Measurements from ENCODE around the gene AK2. TPM values are rescaled to one million over a fixed set of nuclear protein-coding genes. Genes with fewer than 3 reads are reported as not detected.

AK2 gene
- total RNA-seq, 1 donor from 2014 or later, result 118 TPM

GRCh38 chr1:33045814-33046213 is 9.1 kb upstream of the AK2 start:
- Histone ChIP-seq H3K4me3 (no peak overlapping the region), H3K9me3 (no peaks in the 10 kb centered on the region), H3K4me1 (no peaks in the 10 kb centered on the region), H3K27me3 (no peaks in the 10 kb centered on the region), H3K27ac (no peak overlapping the region), H3K36me3 (no peaks in the 10 kb centered on the region)
- no peak for DNase-seq (ENCODE audit: extremely low spot score in 2 of 2)
- TF ChIP-seq POLR2A (IDR thresholded peaks at IDR 0.05) (no peak), POLR2AphosphoS5 (IDR thresholded peaks at IDR 0.05; ENCODE audit: insufficient read depth in 1 of 2, low read depth in 1 of 2) (no peak), CTCF (IDR thresholded peaks at IDR 0.05) (no peak)
- intact Hi-C loops (cut with DNase I), result loop anchor here (10.0 kb wide), 1 partner anchor 111 kb away; no protein-coding TSS in a partner anchor

- intact Hi-C loops (cut with DNase I), result loop anchor here (10.0 kb wide), 1 partner anchor 110 kb away; no protein-coding TSS in a partner anchor
These were observed 8.6 kb upstream of the AK2 start for GRCh38 chr1:33045246-33045645.

GRCh38 chr1:33043267-33044092 is 6.8 kb upstream of the AK2 start:
- no peaks in the 10 kb centered on the region for H3K4me1 ChIP-seq
- no peaks in the 10 kb centered on the region for H3K9me3 ChIP-seq
- H3K27ac ChIP-seq, result no peak overlapping the region
- no peak overlapping the region for H3K4me3 ChIP-seq
- no peaks in the 10 kb centered on the region for H3K36me3 ChIP-seq
- no peak for TF ChIP-seq POLR2AphosphoS5 (IDR thresholded peaks at IDR 0.05; ENCODE audit: insufficient read depth in 1 of 2, low read depth in 1 of 2)
- TF ChIP-seq POLR2A (IDR thresholded peaks at IDR 0.05), result no peak
- intact Hi-C loops (cut with DNase I), result loop anchor here (10.0 kb wide), 1 partner anchor 109 kb away; no protein-coding TSS in a partner anchor
- H3K27me3 ChIP-seq, result no peaks in the 10 kb centered on the region
- no peak for DNase-seq (ENCODE audit: extremely low spot score in 2 of 2)

More at GRCh38 chr1:33045246-33045645, 8.6 kb upstream of the AK2 start:
- Histone ChIP-seq H3K9me3 (no peaks in the 10 kb centered on the region), H3K36me3 (no peaks in the 10 kb centered on the region), H3K4me3 (no peak overlapping the region), H3K4me1 (no peaks in the 10 kb centered on the region), H3K27me3 (no peaks in the 10 kb centered on the region), H3K27ac (no peak overlapping the region)
- TF ChIP-seq CTCF (IDR thresholded peaks at IDR 0.05) (no peak), POLR2AphosphoS5 (IDR thresholded peaks at IDR 0.05; ENCODE audit: insufficient read depth in 1 of 2, low read depth in 1 of 2) (no peak), POLR2A (IDR thresholded peaks at IDR 0.05) (no peak)
- no peak for DNase-seq (ENCODE audit: extremely low spot score in 2 of 2)

GRCh38 chr1:33042831-33043230 is 6.1 kb upstream of the AK2 start:
- no peak overlapping the region for H3K27ac ChIP-seq
- DNase-seq (ENCODE audit: extremely low spot score in 2 of 2), result no peak
- H3K4me1 ChIP-seq, result no peaks in the 10 kb centered on the region
- no peaks in the 10 kb centered on the region for H3K36me3 ChIP-seq
- no peak for TF ChIP-seq POLR2A (IDR thresholded peaks at IDR 0.05)
- TF ChIP-seq POLR2AphosphoS5 (IDR thresholded peaks at IDR 0.05; ENCODE audit: insufficient read depth in 1 of 2, low read depth in 1 of 2), result no peak
- no peak for TF ChIP-seq CTCF (IDR thresholded peaks at IDR 0.05)
- intact Hi-C loops (cut with DNase I), result loop anchor here (10.0 kb wide), 1 partner anchor 108 kb away; no protein-coding TSS in a partner anchor
- H3K9me3 ChIP-seq, result no peaks in the 10 kb centered on the region
- H3K27me3 ChIP-seq, result no peaks in the 10 kb centered on the region
- no peak overlapping the region for H3K4me3 ChIP-seq

GRCh38 chr1:33041026-33041425 is 4.3 kb upstream of the AK2 start:
- DNase-seq (ENCODE audit: extremely low spot score in 2 of 2), result no peak
- no peak overlapping the region for H3K4me3 ChIP-seq
- no peak overlapping the region for H3K27ac ChIP-seq
- H3K9me3 ChIP-seq, result no peaks in the 10 kb centered on the region
- TF ChIP-seq POLR2AphosphoS5 (IDR thresholded peaks at IDR 0.05; ENCODE audit: insufficient read depth in 1 of 2, low read depth in 1 of 2) (no peak), POLR2A (IDR thresholded peaks at IDR 0.05) (no peak), CTCF (IDR thresholded peaks at IDR 0.05) (no peak)
- H3K4me1 ChIP-seq, result peaks cover 4% of the 10 kb centered on the region
- no peaks in the 10 kb centered on the region for H3K36me3 ChIP-seq
- H3K27me3 ChIP-seq, result no peaks in the 10 kb centered on the region
- intact Hi-C loops (cut with DNase I), result loop anchor here (10.0 kb wide), 1 partner anchor 106 kb away; no protein-coding TSS in a partner anchor
